Neuronal stem cell (in vitro differentiated cells): Measurements from ENCODE around the gene ZDHHC6.
"Not testable (repeated sequence)": the region's sequence is repeated elsewhere in the genome, so short reads cannot be mapped to it uniquely, and the experiment has no call there.

Source experiments
- DNase-seq: peaks from one replicate; pipeline ENCODE4 v3.0.0-alpha.2; 2013; ENCODE audit warnings: low spot score
- H2AFZ ChIP-seq: one replicate; pipeline ENCODE4 v1.6.1; 2013; ENCODE audit warnings: mild to moderate bottlenecking, low read length, inconsistent platforms
- H2AK5ac ChIP-seq: 2 replicates; pipeline ENCODE4 v1.6.1; 2013; ENCODE audit warnings: low read depth, mild to moderate bottlenecking, inconsistent platforms, low read length, moderate library complexity, mixed read lengths
- H2BK120ac ChIP-seq: 2 replicates; pipeline ENCODE4 v1.6.1; 2013; ENCODE audit warnings: low read depth, mild to moderate bottlenecking, inconsistent platforms, low read length, moderate library complexity, mixed read lengths
- H2BK12ac ChIP-seq: one replicate; pipeline ENCODE4 v1.6.1; 2013; ENCODE audit warnings: low read length, inconsistent platforms
- H2BK15ac ChIP-seq: 2 replicates; pipeline ENCODE4 v1.6.1; 2013; ENCODE audit warnings: mild to moderate bottlenecking, low read length, inconsistent platforms, mixed read lengths
- H2BK5ac ChIP-seq: one replicate; pipeline ENCODE4 v1.6.1; 2013; ENCODE audit warnings: inconsistent platforms, mild to moderate bottlenecking, low read length, moderate library complexity
- H3K14ac ChIP-seq: one replicate; pipeline ENCODE4 v1.6.1; 2013; ENCODE audit warnings: low read length, inconsistent platforms
- H3K18ac ChIP-seq: 2 replicates; pipeline ENCODE4 v1.6.1; 2013; ENCODE audit warnings: low read length, inconsistent platforms
- H3K23ac ChIP-seq: 2 replicates; pipeline ENCODE4 v1.6.1; 2013; ENCODE audit warnings: low read depth, mild to moderate bottlenecking, mixed read lengths, low read length, inconsistent platforms; ENCODE audit not compliant: poor library complexity
- H3K27ac ChIP-seq: replicated peaks from 3 replicates; pipeline ENCODE4 v1.5.1; 2013; ENCODE audit warnings: low read length, inconsistent platforms
- H3K27me3 ChIP-seq, 3 experiments: 2 replicates each; pipeline ENCODE4 v1.6.1; 2013; ENCODE audit warnings: low read length in 3 of 3, mild to moderate bottlenecking in 2 of 3, inconsistent platforms in 1 of 3, low read depth in 1 of 3, mixed read lengths in 1 of 3, moderate library complexity in 1 of 3; ENCODE audit not compliant: control insufficient read depth in 3 of 3, insufficient read depth in 3 of 3
- H3K36me3 ChIP-seq, 2 donors: replicated peaks in 1 of 2; 2 replicates each; pipeline ENCODE4 v1.6.1; 2013; ENCODE audit warnings: low read length in 2 of 2; ENCODE audit not compliant: control insufficient read depth in 2 of 2, insufficient read depth in 2 of 2
- H3K4ac ChIP-seq: 2 replicates; pipeline ENCODE4 v1.6.1; 2013; ENCODE audit warnings: inconsistent platforms, mild to moderate bottlenecking, low read length, moderate library complexity
- H3K4me1 ChIP-seq, 2 donors: 1 replicate in 1 of 2; 2 replicates in 1 of 2; pipeline ENCODE4 v1.6.1; 2013; ENCODE audit warnings: low read length in 2 of 2, low read depth in 1 of 2; ENCODE audit not compliant: control insufficient read depth in 2 of 2, insufficient read depth in 1 of 2
- H3K4me2 ChIP-seq: one replicate; pipeline ENCODE4 v1.6.1; 2013; ENCODE audit warnings: mild to moderate bottlenecking, low read length, inconsistent platforms; ENCODE audit not compliant: insufficient read depth, poor library complexity, severe bottlenecking
- H3K4me3 ChIP-seq, 2 donors: 2 replicates each; pipeline ENCODE4 v1.5.1; 2013; ENCODE audit warnings: low read length in 2 of 2, mild to moderate bottlenecking in 2 of 2, inconsistent platforms in 1 of 2, moderate library complexity in 1 of 2
- H3K79me1 ChIP-seq: one replicate; pipeline ENCODE4 v1.6.1; 2013; ENCODE audit warnings: low read depth, mild to moderate bottlenecking, inconsistent platforms, low read length, moderate library complexity
- H3K9ac ChIP-seq: one replicate; pipeline ENCODE4 v1.6.1; 2013; ENCODE audit warnings: mild to moderate bottlenecking, low read depth, low read length, inconsistent platforms; ENCODE audit not compliant: poor library complexity
- H3K9me3 ChIP-seq, 2 donors: replicated peaks in 1 of 2; 2 replicates each; pipeline versions ENCODE3 to v1.6.1; 2013; ENCODE audit warnings: low read length in 2 of 2, mild to moderate bottlenecking in 2 of 2, inconsistent platforms in 1 of 2, low read depth in 1 of 2, mixed read lengths in 1 of 2, moderate library complexity in 1 of 2; ENCODE audit not compliant: control insufficient read depth in 2 of 2, insufficient read depth in 1 of 2
- H4K8ac ChIP-seq: one replicate; pipeline ENCODE4 v1.6.1; 2013; ENCODE audit warnings: low read depth, mild to moderate bottlenecking, inconsistent platforms, low read length, moderate library complexity
- H4K91ac ChIP-seq: one replicate; pipeline ENCODE4 v1.6.1; 2013; ENCODE audit warnings: low read length, low read depth, mild to moderate bottlenecking, inconsistent platforms; ENCODE audit not compliant: poor library complexity
- WGBS, 2 donors: extraction: QIAGEN DNeasy Blood & Tissue Kit; methylation state at CpG; one replicate each; pipeline ENCODE4 v1.1.7; 2013; ENCODE audit warnings: missing lambda C conversion rate in 2 of 2, mixed read lengths in 1 of 2; ENCODE audit not compliant: insufficient read length in 2 of 2, insufficient replicate concordance in 1 of 2; ENCODE audit errors: extremely low coverage in 2 of 2; 5-methylcytosine and 5-hydroxymethylcytosine counted together

The ZDHHC6 gene

GRCh38 chr10:112409299-112409698 lies 37.4 kb downstream of the ZDHHC6 start:
- H3K4me2 ChIP-seq: no peak overlapping the region
- H2AFZ ChIP-seq: no peak overlapping the region
- H3K9me3 ChIP-seq: no peaks in the 10 kb centered on the region
- no peak for DNase-seq
- no peak overlapping the region for H2BK12ac ChIP-seq
- H3K9ac ChIP-seq: no peak overlapping the region
- H2BK5ac ChIP-seq: no peak overlapping the region
- no peak overlapping the region for H3K18ac ChIP-seq
- H3K23ac ChIP-seq: no peak overlapping the region
- H2BK120ac ChIP-seq: no peak overlapping the region
- H3K27me3 ChIP-seq: no peaks in the 10 kb centered on the region
- H2BK15ac ChIP-seq: no peak overlapping the region
- no peak overlapping the region for H2AK5ac ChIP-seq
- H3K79me1 ChIP-seq: no peaks in the 10 kb centered on the region
- H4K8ac ChIP-seq: no peak overlapping the region
- H3K4me1 ChIP-seq: no peaks in the 10 kb centered on the region
- no CpG with 5 or more reads among the region's 2 CpGs for WGBS, 2 donors
- no peaks in the 10 kb centered on the region for H3K36me3 ChIP-seq
- H4K91ac ChIP-seq: no peak overlapping the region
- no peak overlapping the region for H3K4ac ChIP-seq
- H3K14ac ChIP-seq: no peak overlapping the region
- no peak overlapping the region for H3K4me3 ChIP-seq
- no peak overlapping the region for H3K27ac ChIP-seq

DNA sequence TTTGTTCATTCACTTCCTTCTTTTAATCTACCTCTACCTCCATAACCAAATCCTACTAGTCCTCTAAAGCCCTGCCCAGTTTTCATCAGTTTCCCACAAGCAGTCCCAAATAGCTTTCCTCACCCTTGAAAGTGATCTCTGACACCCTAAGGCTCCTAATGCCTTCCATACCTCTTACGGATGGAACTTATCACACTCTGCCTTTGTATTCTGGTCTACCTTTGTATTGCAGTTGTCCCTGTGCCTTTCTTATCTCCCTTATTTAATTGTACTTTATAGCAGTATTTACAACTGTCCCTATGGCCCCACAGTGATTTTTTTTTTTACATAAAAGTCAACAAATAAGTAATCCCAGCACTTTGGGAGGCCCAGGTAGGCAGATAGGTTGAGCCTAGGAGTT lies 39.0 kb downstream of the ZDHHC6 start:
- Histone ChIP-seq H3K23ac (no peak overlapping the region), H2BK5ac (no peak overlapping the region), H3K27me3 (no peaks in the 10 kb centered on the region), H3K9me3 (no peaks in the 10 kb centered on the region), H3K79me1 (no peaks in the 10 kb centered on the region), H2BK120ac (no peak overlapping the region), H3K36me3 (no peaks in the 10 kb centered on the region), H2BK15ac (no peak overlapping the region), H3K9ac (no peak overlapping the region), H3K18ac (no peak overlapping the region), H3K4me1 (no peaks in the 10 kb centered on the region), H4K91ac (no peak overlapping the region), H3K27ac (no peak overlapping the region), H2AFZ (no peak overlapping the region), H3K4ac (no peak overlapping the region), H3K4me2 (no peak overlapping the region), H2AK5ac (no peak overlapping the region), H3K4me3 (no peak overlapping the region), H2BK12ac (no peak overlapping the region), H4K8ac (no peak overlapping the region), H3K14ac (no peak overlapping the region)
- no peak for DNase-seq
- no CpG with 5 or more reads among the region's 1 CpG for WGBS, 2 donors

DNA sequence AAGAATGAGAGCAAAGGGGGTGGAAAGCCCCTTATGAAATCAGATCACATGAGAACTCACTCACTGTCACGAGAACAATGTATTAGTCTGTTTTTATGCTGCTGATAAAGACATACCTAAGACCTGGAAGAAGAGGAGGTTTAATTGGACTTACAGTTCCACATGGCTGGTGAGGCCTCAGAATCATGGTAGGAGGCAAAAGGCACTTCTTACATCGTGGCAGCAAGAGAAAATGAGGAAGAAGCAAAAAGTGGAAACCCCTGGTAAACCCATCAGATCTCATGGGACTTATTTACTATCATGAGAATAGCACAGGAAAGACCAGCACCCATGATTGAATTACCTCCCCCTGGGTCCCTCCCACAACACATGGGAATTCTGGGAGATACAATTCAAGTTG lies 39.9 kb downstream of the ZDHHC6 start:
- H3K23ac ChIP-seq, DNase-seq, H3K27me3 ChIP-seq, H3K9ac ChIP-seq, H2AFZ ChIP-seq, H3K79me1 ChIP-seq, H3K4me2 ChIP-seq, H3K9me3 ChIP-seq, H2BK15ac ChIP-seq, H2AK5ac ChIP-seq, H2BK5ac ChIP-seq, H3K4ac ChIP-seq, H4K91ac ChIP-seq, H3K4me1 ChIP-seq, H4K8ac ChIP-seq, H3K27ac ChIP-seq, H3K14ac ChIP-seq, H3K4me3 ChIP-seq, H3K36me3 ChIP-seq, H3K18ac ChIP-seq, H2BK120ac ChIP-seq, H2BK12ac ChIP-seq: not testable (repeated sequence)
- WGBS, 2 donors: no CpG with 5 or more reads among the region's 2 CpGs

- H3K79me1 ChIP-seq: no peaks in the 10 kb centered on the region
- H4K8ac ChIP-seq: no peak overlapping the region
- no peak overlapping the region for H3K4me3 ChIP-seq
- no peak for DNase-seq
- no peak overlapping the region for H2AFZ ChIP-seq
- no peak overlapping the region for H2BK15ac ChIP-seq
- H2BK5ac ChIP-seq: no peak overlapping the region
- H2AK5ac ChIP-seq: no peak overlapping the region
- H3K9me3 ChIP-seq: no peaks in the 10 kb centered on the region
- H3K27ac ChIP-seq: no peak overlapping the region
- H3K9ac ChIP-seq: no peak overlapping the region
- WGBS, 2 donors: no CpG with 5 or more reads among the region's 3 CpGs
- no peak overlapping the region for H3K23ac ChIP-seq
- no peak overlapping the region for H3K4ac ChIP-seq
- H2BK120ac ChIP-seq: no peak overlapping the region
- no peaks in the 10 kb centered on the region for H3K27me3 ChIP-seq
- H3K36me3 ChIP-seq: no peaks in the 10 kb centered on the region
- H3K18ac ChIP-seq: no peak overlapping the region
- H3K14ac ChIP-seq: no peak overlapping the region
- no peak overlapping the region for H3K4me2 ChIP-seq
- H4K91ac ChIP-seq: no peak overlapping the region
- H2BK12ac ChIP-seq: no peak overlapping the region
- H3K4me1 ChIP-seq: no peaks in the 10 kb centered on the region
These were observed 42.1 kb downstream of the ZDHHC6 start for GRCh38 chr10:112404617-112405016.
